Measurements from ENCODE around the gene ZNHIT1. TPM values are rescaled to one million over a fixed set of nuclear protein-coding genes. Genes with fewer than 3 reads are reported as not detected.

The ZNHIT1 gene
- total and polyA plus RNA-seq, 11 donors, result 47.0 to 156 (median 61.0) TPM

GRCh38 chr7:101172005-101172853 is 45.7 kb upstream of the ZNHIT1 start:
- no peak for TF ChIP-seq POLR2A (IDR thresholded peaks at IDR 0.05)
- no peak for TF ChIP-seq CTCF (IDR thresholded peaks at IDR 0.05)
- Histone ChIP-seq H3K27ac (no peak overlapping the region), H3K4me3 (peak overlapping the region in 3 of 12 donors; percentile 3 to 15 (median 11)), H3K36me3 (no peaks in the 10 kb centered on the region), H3K9me3 (no peaks in the 10 kb centered on the region), H3K4me1 (peaks cover 0 to 43% (median 22%) of the 10 kb centered on the region in 12 donors), H3K27me3 (peaks cover 60 to 100% (median 98%) of the 10 kb centered on the region in 9 donors)
- intact Hi-C loops (cut with DNase I), result no loop called here
- no peak for DNase-seq
- ATAC-seq, result no peak
- WGBS, 4 donors, result 0 to 2% (median 2%) methylated on average over 51 to 79 of the region's 79 CpGs

- ATAC-seq, result peak; percentile 36 to 91 (median 84)
- intact Hi-C loops (cut with DNase I), result no loop called here
- Histone ChIP-seq H3K9me3 (no peaks in the 10 kb centered on the region), H3K36me3 (no peaks in the 10 kb centered on the region), H3K27ac (no peak overlapping the region), H3K4me3 (peak overlapping the region in 7 of 12 donors; percentile 3 to 34 (median 22)), H3K27me3 (peaks cover 62 to 100% (median 99%) of the 10 kb centered on the region in 9 donors), H3K4me1 (peaks cover 0 to 43% (median 22%) of the 10 kb centered on the region in 12 donors)
- TF ChIP-seq POLR2A (IDR thresholded peaks at IDR 0.05) (no peak), CTCF (IDR thresholded peaks at IDR 0.05) (no peak)
- DNase-seq, result peak; percentile 52 to 84 (median 73)
- WGBS, 4 donors, result 2 to 3% (median 2%) methylated on average over 23 to 53 of the region's 53 CpGs
Observed at GRCh38 chr7:101172854-101173751, 44.9 kb upstream of the ZNHIT1 start.

- no peak overlapping the region for H3K27ac ChIP-seq
- H3K36me3 ChIP-seq, result no peaks in the 10 kb centered on the region
- H3K27me3 ChIP-seq, result peaks cover 63 to 100% (median 99%) of the 10 kb centered on the region in 9 donors
- no peaks in the 10 kb centered on the region for H3K9me3 ChIP-seq
- H3K4me3 ChIP-seq, result peak overlapping the region in 4 of 12 donors; percentile 15 to 34 (median 26)
- DNase-seq (no peak), ATAC-seq (peak in 1 of 4 donors; percentile 25)
- TF ChIP-seq CTCF (IDR thresholded peaks at IDR 0.05) (no peak), POLR2A (IDR thresholded peaks at IDR 0.05) (no peak)
- intact Hi-C loops (cut with DNase I), result no loop called here
- H3K4me1 ChIP-seq, result peaks cover 0 to 43% (median 22%) of the 10 kb centered on the region in 12 donors
- WGBS, 4 donors, result 5 to 7% (median 7%) methylated on average over 16 of the region's 16 CpGs
Observed at GRCh38 chr7:101173752-101174244, 44.2 kb upstream of the ZNHIT1 start.
